ENCODE data around the gene NEBL. TPM values are rescaled to one million over a fixed set of nuclear protein-coding genes. Genes with fewer than 3 reads are reported as not detected.
"Not testable (repeated sequence)": the region's sequence is repeated elsewhere in the genome, so short reads cannot be mapped to it uniquely, and the experiment has no call there.

Gene NEBL, protein sequence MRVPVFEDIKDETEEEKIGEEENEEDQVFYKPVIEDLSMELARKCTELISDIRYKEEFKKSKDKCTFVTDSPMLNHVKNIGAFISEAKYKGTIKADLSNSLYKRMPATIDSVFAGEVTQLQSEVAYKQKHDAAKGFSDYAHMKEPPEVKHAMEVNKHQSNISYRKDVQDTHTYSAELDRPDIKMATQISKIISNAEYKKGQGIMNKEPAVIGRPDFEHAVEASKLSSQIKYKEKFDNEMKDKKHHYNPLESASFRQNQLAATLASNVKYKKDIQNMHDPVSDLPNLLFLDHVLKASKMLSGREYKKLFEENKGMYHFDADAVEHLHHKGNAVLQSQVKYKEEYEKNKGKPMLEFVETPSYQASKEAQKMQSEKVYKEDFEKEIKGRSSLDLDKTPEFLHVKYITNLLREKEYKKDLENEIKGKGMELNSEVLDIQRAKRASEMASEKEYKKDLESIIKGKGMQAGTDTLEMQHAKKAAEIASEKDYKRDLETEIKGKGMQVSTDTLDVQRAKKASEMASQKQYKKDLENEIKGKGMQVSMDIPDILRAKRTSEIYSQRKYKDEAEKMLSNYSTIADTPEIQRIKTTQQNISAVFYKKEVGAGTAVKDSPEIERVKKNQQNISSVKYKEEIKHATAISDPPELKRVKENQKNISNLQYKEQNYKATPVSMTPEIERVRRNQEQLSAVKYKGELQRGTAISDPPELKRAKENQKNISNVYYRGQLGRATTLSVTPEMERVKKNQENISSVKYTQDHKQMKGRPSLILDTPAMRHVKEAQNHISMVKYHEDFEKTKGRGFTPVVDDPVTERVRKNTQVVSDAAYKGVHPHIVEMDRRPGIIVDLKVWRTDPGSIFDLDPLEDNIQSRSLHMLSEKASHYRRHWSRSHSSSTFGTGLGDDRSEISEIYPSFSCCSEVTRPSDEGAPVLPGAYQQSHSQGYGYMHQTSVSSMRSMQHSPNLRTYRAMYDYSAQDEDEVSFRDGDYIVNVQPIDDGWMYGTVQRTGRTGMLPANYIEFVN
- 11.4 and 13.0 TPM in 2 replicates for total RNA-seq (2014; rRNA removed; shearing (Covaris generic))
- 7.2 and 8.0 TPM in 2 replicates for polyA plus RNA-seq (2014; cell fraction: nucleus; rRNA removed)

DNA sequence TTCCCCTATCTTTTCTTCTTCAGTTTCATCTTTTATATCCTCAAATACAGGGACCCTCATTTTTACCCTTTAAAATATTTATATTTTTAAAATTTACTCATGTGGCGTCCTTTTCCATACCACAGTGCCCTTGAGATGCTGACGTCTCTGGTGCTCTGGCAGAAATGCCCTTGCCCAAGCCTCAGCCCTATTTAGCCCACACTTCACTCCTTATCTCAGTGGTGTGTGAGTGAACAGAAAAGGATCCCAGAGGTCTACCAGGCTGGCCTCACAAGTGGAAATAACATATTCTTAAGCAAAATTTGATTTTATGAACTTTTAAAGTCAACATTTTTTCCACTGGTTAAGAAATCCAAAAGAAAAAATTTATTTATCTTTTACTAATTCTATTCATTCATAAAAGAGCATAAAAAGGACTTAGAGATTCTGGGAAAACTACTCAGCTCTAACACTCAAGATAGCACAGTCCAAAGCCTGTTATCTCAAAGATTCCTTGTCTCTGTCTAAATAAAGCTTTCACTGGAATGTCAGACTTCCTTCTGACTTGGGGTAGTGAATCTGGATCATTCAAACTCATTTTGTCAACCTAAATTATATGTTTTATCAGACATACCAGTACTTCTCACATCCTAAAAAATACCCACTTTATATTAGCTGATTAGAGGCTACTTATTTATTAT is at the start of gene NEBL:
TSS of gene NEBL (minus strand) at position 166 of the 680 bp plus-strand sequence. CDS start at position 60, 106 bp downstream.
- DNase-seq (ENCODE audit: extremely low read depth, low read depth): no peak

DNA sequence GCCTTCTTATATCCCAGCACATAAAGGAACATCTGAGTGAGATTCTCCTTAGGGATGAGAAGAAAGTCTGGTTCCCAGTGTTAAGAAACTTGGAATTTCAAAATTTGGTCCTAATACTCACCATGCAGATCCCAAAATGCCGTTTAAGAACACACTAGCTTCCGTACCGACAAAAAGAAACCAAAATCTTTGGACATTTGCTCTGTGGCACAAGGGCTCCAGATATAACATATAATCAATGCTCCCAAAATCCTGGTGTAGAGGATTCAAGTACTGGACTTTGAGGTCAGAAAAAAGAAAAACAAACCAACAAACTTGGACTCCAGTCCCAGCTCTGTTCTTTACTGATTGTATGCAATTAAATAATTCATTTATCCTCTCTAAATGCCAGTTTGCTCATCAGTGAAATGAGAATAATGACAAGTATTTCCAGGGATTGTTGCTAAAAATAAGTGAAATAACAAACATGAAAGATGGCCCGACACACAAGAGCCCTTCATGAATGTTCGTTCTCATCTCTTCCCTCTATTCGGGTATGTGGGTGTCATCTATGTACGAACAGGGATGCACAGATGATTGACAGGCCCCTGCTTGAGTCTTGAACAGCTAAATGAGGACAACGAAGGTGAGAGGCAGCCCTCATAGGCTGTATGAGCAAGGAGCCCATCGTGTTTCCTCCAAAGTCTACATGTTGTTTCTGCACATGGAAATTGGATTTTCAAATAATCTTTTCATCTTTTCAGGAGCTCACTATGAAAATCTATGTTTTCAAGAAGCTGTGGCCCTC is 48.6 kb upstream of the NEBL start:
- DNase-seq (ENCODE audit: extremely low read depth, low read depth): no peak

DNA sequence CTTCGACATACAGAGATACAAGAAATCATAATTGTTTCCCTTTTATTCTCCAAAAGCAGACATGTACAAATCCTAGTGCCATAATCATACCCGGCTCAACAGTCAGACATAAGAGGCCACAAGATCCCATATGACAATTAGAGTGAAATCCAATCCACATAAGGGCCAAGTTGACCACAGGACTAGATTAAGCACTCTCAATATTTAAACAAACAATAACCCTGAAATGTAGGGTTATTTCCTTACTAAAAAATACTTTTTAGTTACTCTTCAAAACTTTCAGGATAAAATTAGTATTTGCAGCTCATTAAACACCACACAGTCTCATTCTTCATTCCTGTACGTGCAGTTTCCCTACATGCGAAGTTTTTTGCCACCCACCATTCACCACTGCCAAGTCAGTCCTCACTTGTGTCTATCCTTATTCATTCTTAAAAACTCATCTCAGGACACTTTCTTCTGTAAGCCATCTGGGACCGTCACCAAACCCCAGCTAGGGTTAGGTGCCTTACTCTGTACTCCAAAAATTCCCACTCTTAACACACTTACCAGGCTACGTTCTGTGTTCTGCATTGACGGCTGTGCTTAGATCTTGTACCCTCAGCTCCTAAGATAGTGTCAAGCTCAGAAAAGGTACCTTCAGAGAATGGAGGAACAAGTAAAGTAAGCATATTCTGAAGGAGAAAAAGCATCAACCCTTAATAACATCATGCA is 47.8 kb upstream of the NEBL start:
- no peak for DNase-seq (ENCODE audit: extremely low read depth, low read depth)

DNA sequence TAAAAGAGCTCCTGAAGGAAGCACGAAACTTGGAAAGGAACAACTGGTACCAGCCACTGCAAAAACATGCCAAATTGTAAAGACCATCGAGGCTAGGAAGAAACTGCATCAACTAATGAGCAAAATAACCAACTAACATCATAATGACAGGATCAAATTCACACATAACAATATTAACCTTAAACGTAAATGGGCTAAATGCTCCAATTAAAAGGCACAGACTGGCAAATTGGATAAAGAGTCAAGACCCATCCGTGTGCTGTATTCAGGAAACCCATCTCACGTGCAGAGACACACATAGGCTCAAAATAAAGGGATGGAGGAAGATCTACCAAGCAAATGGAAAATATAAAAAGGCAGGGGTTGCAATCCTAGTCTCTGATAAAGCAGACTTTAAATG is 42.3 kb upstream of the NEBL start:
- DNase-seq (ENCODE audit: extremely low read depth, low read depth): not testable (repeated sequence)

DNA sequence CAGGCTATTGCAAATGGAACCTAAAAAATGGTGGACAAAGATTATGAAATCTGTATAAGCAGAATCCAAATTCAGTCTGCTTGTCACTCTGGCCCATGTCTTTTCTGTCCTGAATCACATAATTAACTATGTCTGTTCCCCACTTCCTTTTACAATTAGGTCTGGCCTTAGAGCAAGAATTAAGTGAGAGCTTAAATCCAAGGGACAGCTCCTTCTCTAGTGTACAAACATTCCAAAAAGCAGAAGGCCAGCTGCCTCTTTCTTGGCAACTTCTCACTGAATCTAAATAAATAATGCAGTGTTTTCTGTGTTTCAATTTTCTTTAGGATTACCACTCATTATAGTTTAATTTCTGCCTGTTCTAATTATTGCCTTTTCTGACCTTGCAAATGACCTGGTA is 39.3 kb upstream of the NEBL start:
- DNase-seq (ENCODE audit: extremely low read depth, low read depth): no peak

DNA sequence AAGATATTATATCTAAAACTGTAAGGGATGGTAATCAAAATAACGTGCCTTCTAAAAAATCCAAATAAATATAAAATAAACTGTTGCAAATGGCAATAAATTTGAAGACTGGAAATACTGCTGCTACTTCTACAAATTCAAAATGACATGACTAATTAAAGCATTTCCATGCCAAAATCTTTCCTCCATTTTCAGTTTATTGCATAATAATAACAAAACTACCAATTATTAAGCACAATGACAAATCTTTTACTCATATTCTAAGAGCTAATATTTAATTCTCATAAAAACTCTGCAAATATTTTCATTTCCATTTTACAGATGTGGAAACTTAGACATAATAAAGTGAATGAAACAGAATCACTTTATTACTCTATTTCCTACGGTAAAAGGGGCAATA is 38.8 kb upstream of the NEBL start:
- DNase-seq (ENCODE audit: extremely low read depth, low read depth): no peak

DNA sequence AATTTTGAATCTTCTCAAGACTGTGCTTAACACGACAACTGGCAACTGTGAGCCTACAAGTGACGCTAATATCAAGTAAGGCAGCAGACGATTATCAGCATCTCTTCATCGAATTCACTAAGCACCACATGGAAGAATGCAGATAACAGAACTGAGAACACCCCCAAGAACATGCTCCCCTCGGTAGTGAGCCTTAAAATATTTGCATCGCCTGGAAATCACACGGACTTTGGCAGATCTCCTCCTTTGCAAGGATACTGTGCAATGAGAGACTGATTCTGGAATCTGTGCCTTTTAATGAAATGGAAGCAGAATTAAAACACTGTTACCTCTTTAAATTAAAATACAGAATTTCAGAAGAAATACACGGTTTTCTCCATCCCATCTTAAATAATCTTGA is 38.2 kb upstream of the NEBL start:
- no peak for DNase-seq (ENCODE audit: extremely low read depth, low read depth)

DNA sequence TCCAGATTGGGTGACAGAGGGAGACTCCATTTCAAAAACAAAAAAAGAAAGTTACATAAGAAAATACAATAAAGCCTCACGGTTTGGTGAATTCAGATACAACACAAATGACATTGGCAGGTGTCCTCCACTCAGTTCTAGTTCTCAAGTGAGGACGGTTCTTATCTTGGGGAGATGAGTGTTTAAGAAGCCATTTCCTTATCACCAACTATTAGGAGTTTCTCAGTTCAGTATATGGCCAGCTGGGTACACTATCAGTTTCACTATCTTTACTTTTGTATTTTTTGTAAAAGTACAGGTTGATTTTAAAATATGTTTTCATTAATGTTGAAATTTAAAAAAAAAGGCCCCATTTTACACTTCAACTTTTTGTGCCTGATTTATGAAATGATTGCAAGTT is 36.6 kb upstream of the NEBL start:
- no peak for DNase-seq (ENCODE audit: extremely low read depth, low read depth)

DNA sequence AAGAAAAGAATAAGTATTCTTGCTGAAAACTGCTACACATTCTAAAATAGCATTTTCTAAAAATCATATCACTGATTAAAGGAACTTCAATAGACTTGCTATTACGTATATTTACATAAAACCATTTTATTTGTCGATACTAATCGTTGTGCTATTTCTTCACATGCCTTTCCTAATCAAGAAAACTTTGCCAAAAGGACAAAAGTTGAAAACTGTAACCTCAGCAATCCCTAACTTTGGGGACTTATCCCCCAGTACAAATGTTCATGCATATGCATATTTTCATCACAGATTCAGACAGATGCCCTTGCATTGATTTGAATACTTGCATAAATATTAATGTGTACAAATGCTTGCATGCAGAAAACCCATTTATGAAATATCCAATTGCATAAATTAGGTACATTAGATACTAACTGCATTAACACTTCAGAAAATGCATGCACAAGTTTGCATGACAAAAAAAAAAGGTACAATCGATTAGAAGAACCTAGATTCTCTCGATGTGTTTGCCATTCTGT is 35.6 kb upstream of the NEBL start:
- DNase-seq (ENCODE audit: extremely low read depth, low read depth): no peak

DNA sequence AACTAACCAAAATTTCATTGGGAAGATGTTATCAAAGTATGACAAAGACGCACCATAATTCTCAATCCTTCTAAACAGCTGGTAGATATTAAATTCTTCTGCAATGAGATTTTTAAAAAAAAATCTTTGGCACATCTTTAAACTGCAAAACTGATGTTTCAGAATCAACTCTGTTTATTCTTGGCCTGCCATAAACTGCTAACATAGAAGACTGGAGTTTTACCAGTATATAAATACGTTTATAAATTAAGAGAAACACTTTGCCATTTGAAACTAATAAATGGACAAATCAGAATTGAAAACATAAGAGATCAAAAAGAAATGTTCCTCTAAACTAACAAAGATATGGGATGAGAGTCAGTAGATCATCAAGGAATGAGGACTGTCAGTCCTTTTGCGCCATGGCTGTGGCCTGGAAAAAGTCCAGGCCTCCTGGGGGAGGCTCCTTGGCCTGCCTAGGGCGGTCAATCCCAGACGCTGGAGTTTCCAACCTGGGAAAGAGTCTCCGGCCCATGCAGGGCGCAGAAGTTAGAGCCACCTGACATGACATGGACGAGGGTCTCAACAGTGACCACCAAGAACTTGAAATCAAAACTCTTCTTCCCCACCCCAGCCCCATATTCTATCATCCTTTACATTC is 34.2 kb upstream of the NEBL start:
- no peak for DNase-seq (ENCODE audit: extremely low read depth, low read depth)

DNA sequence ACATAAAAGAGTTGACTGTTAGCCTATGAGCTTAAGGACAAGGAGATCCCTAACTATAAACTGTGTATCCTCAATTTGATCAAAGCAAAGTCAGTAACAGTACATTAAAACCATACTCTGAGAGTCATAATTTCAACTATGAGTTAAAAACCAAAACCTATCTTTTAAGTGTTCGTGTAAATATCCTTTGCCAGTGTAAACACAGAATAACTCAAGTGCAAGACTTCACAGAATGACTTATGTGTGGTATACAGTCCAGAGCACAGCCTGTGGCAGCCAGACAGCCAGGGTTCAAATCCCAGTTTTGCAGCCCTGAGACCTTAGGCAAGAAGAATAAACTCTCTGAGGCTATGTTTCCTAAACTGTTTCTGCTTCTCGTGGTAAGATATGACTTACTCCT is 30.3 kb upstream of the NEBL start:
- no peak for DNase-seq (ENCODE audit: extremely low read depth, low read depth)

DNA sequence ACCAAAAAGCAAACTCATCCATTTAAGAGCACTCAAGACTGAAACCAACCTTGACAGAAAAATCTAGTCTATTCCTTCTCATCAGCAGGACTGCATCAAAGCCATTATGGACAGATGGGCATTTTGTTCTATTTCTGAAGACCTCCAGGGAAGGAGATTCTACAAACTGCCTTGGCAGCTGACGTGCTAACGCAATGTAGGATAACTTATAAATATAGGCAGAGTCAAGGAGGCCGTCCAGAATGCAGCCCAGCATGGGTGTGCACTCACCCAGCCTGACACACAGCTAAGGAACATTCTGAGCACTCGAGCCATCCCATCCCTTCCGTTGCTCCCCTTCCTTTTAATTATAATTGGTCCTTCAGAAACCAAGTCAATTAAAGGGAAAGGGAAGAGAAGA is 25.3 kb upstream of the NEBL start:
- DNase-seq (ENCODE audit: extremely low read depth, low read depth): no peak

DNA sequence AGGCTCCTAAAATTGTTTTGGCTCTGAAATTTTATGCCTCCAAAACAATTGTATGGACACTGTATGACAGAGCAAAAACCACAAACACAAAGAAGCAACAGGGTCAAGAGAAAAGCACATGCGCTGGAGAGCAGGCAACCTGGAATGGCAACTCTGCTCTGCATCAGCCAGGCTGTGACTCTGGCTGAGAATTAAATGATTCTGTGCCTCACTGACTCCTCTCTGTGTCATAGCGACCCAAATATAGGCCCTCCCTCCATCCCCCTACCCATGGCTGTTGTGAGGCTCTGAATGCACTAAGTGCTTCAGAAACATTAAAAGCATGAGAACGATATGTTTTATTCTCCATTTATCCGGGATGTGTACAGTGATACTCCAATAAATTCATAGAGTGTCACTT is 24.9 kb upstream of the NEBL start:
- DNase-seq (ENCODE audit: extremely low read depth, low read depth): no peak

DNA sequence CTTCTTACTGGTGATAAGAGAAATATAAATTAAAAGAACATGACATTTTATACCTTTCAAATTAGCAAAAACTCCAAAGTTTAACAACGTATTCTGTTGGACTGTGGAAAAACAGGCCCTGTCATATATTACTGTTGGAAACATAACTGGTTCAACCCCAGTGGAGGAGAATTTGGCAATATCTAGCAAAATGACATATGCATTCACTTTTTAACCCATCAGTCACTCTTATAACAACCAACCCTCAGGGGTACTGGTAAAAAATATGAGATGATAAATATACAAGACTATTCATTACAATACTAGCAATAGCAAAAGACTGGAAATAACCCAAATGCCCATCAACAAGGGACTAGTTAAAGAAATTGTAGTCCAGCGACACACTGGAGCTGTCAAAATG is 22.9 kb upstream of the NEBL start:
- no peak for DNase-seq (ENCODE audit: extremely low read depth, low read depth)

DNA sequence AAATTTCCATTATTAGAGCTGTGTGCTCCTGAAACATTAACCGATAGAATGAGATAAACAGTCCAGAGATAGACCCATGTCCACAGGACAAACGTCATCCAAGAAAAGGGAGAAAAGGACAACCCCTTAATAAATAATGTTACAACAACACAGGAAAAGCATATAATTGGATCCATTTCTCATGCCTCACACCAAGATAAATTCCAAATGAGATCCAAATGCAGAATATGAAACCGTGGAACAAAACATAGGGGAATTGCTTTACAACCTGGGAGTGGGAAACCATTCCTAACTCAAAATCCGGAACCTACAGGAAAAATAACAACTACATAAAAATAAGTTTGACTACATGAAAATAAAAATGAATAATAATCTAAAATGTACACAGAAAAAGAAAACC is 22.4 kb upstream of the NEBL start:
- DNase-seq (ENCODE audit: extremely low read depth, low read depth): no peak

DNA sequence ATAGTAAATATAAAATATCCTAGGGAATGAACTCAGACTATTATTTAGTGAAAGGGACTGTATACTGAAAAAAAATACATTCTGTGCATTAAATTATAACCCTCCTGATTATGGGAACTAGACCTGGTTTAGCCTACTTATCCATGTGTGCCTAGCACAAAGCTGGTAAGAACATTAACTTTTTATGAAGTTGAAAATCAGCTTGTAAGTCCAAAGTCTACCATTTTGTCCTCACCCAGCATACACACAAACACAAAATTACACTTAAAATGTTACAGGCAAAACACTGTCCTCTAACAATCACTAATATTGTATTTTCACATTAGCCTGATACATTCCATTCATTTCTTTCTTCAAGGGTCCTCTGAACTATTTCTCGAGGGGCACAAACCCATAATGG is 19.9 kb upstream of the NEBL start:
- DNase-seq (ENCODE audit: extremely low read depth, low read depth): no peak

DNA sequence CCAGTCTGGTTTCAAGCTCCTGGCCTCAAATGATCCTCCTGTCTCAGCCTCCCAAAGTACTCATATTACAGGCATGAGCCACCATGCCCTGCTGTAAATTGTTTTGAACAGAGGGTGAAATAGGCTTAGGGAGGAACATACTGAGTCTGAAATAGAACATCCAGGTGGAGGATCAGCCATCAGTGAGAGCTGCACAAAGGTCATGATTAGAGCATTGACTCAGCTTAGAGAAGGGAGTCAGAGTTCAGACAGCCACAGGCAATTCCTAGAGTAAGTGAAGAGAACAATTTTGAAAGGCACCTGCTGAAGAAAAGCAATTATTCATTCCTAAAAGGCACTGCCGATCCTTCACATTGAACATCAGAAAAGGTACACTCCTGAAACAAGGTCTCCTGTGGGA is 15.9 kb upstream of the NEBL start:
- DNase-seq (ENCODE audit: extremely low read depth, low read depth): no peak

DNA sequence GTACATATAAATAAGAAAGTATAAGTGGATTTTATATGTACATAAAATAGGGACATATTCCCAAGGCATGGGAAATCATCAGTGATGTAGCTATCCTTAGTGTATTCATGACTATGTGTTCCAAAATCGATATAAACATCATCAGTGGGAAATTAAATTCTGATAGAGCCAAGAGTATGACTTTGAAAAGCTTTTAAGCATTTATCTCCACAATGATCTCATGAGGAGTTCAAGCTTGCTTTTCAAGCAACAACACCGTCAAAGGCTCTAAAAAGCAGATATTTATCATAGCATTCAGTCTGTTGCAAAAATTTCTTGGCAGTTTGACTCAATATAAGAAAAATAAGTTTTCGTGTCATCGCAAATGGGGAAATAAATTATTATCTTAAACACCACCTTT is 14.5 kb upstream of the NEBL start:
- no peak for DNase-seq (ENCODE audit: extremely low read depth, low read depth)

DNA sequence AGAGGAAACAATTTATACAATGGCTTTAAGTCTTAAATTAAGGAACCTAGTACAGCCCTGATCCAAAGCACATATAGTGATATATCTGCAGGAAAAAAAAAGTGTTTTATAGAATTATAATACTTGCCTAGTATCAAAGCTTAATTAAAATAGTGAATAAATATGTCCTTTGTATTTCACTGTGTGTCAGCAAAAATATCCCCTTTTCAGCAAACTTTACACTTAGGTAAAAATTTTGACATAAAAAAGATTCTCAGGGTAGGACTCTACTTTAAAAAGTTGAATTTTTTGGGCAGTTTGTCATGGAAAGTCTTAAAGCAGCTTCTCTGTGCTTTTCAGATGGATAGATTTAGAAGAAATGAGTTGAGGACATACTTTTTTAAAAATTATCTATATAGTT is 12.7 kb upstream of the NEBL start:
- no peak for DNase-seq (ENCODE audit: extremely low read depth, low read depth)
